ENCODE data around the gene PHACTR2. TPM values are rescaled to one million over a fixed set of nuclear protein-coding genes. Genes with fewer than 3 reads are reported as not detected.

The PHACTR2 gene
- total RNA-seq, 6 experiments from 2014 or later = 66.7 to 92.7 (median 84.1) TPM

GRCh38 chr6:143696664-143697000, 18.9 kb downstream of the PHACTR2 start:
- Mint-ChIP-seq H3K27ac (peak overlapping the region; percentile 48), H3K4me3 (no peak overlapping the region; the same call in 1 of the 2 replicates), H3K27me3 (ENCODE audit: insufficient read depth) (peaks cover 5% of the 10 kb centered on the region), H3K36me3 (ENCODE audit: low read depth) (no peaks in the 10 kb centered on the region; the same call in 1 of the 2 replicates), H3K9me3 (no peaks in the 10 kb centered on the region), H3K4me1 (ENCODE audit: low read depth) (peaks cover 78% of the 10 kb centered on the region)
- DNase-seq = no peak
- TF ChIP-seq CTCF (IDR thresholded peaks at IDR 0.05) = no peak

GRCh38 chr6:143697076-143697800, 19.5 kb downstream of the PHACTR2 start:
- Mint-ChIP-seq H3K27ac (peak overlapping the region; percentile 48), H3K27me3 (ENCODE audit: insufficient read depth) (peaks cover 2% of the 10 kb centered on the region), H3K4me3 (no peak overlapping the region), H3K9me3 (no peaks in the 10 kb centered on the region), H3K36me3 (ENCODE audit: low read depth) (no peaks in the 10 kb centered on the region; the same call in 1 of the 2 replicates), H3K4me1 (ENCODE audit: low read depth) (peaks cover 72% of the 10 kb centered on the region)
- no peak for DNase-seq
- no peak for TF ChIP-seq CTCF (IDR thresholded peaks at IDR 0.05)

GRCh38 chr6:143698329-143698728, 20.6 kb downstream of the PHACTR2 start:
- Mint-ChIP-seq H3K9me3 (no peaks in the 10 kb centered on the region), H3K4me3 (no peak overlapping the region), H3K36me3 (ENCODE audit: low read depth) (no peaks in the 10 kb centered on the region; the same call in 1 of the 2 replicates), H3K27me3 (ENCODE audit: insufficient read depth) (peaks cover 2% of the 10 kb centered on the region), H3K4me1 (ENCODE audit: low read depth) (peaks cover 72% of the 10 kb centered on the region), H3K27ac (no peak overlapping the region)
- no peak for TF ChIP-seq CTCF (IDR thresholded peaks at IDR 0.05)
- DNase-seq = no peak

GRCh38 chr6:143698759-143699429, 21.1 kb downstream of the PHACTR2 start:
- no peak for DNase-seq
- Mint-ChIP-seq H3K27ac (no peak overlapping the region), H3K4me3 (no peak overlapping the region), H3K4me1 (ENCODE audit: low read depth) (peaks cover 73% of the 10 kb centered on the region), H3K36me3 (ENCODE audit: low read depth) (no peaks in the 10 kb centered on the region; the same call in 1 of the 2 replicates), H3K27me3 (ENCODE audit: insufficient read depth) (peaks cover 2% of the 10 kb centered on the region), H3K9me3 (no peaks in the 10 kb centered on the region)
- TF ChIP-seq CTCF (IDR thresholded peaks at IDR 0.05) = 0 out of 2 replicates have a peak, but pooled peaks have one; percentile 9

- Mint-ChIP-seq H3K27ac (no peak overlapping the region), H3K27me3 (ENCODE audit: insufficient read depth) (peaks cover 2% of the 10 kb centered on the region), H3K4me3 (no peak overlapping the region), H3K4me1 (ENCODE audit: low read depth) (peaks cover 68% of the 10 kb centered on the region), H3K9me3 (no peaks in the 10 kb centered on the region), H3K36me3 (ENCODE audit: low read depth) (no peaks in the 10 kb centered on the region; the same call in 1 of the 2 replicates)
- TF ChIP-seq CTCF (IDR thresholded peaks at IDR 0.05) = no peak
- DNase-seq = no peak
Measured at GRCh38 chr6:143699430-143699825, 21.7 kb downstream of the PHACTR2 start.
